Measurements from ENCODE around the gene NXN.

The NXN gene

DNA sequence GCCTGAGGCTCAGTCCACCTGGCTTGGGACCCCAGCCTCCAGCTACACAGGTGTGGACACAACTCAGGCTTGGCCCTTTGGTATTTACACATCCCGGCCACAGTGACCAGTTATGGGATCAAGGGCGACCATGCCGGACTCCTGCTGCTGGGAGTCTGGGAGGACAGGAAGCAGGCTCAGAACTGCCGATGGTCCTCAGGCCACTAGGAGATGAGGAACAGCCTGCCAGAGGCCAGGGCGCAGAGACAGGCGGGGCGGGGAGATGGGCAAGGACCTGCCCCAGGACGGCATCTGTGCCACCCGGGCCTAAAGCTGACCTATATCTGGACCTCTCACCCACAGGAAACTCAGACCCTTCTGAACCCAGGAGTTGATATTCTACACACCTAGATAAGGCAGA lies 12.5 kb downstream of the NXN start:
- Histone ChIP-seq H3K36me3 (ENCODE audit: control insufficient read depth, insufficient read depth, low read length) (peaks cover 27% of the 10 kb centered on the region), H3K9me3 (ENCODE audit: control insufficient read depth, low read length) (no peaks in the 10 kb centered on the region), H3K4me1 (ENCODE audit: control insufficient read depth, insufficient read depth, low read length, poor library complexity, severe bottlenecking) (peaks cover 50% of the 10 kb centered on the region), H3K4me3 (ENCODE audit: extremely low read depth, insufficient read depth, low read length, poor library complexity, severe bottlenecking) (no peak overlapping the region), H3K27ac (ENCODE audit: low read depth, low read length, severe bottlenecking) (no peak overlapping the region)
- 100% methylated on average over 5 to 9 of the region's 9 CpGs for WGBS, 2 experiments (ENCODE audit: insufficient coverage in 2 of 2)

DNA sequence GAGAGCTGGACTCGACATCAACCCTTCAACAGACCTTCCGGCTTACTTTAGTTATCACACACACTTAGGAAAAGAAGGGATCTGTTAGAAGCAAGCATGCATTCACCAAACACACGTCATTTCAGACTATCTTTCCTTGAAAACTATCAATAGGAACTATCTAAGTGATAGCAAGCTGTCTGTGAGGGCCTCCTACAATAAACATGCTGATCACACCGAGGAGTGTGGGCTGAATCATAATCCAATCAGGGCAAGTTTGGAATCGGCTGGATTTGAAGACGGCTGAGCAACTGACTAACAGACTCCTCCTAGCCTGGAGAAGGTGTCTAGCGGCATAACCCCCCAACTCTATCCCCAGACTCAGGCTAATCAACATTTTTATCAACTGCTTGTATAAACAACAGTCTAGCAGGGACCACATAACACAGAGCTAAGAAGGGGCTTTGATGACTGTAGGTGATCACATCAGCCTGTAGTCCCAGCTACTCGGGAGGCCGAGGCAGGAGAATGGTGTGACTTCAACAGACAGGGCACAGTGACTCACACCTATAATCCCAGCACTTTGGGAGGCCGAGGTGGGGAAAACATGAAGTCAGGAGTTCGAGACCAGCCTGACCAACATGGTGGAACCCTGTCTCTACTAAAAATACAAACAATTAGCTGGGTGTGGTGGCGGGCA lies 14.1 kb downstream of the NXN start:
- Histone ChIP-seq H3K27ac (ENCODE audit: low read depth, low read length, severe bottlenecking) (peak overlapping the region; percentile 90), H3K9me3 (ENCODE audit: control insufficient read depth, low read length) (no peaks in the 10 kb centered on the region), H3K4me1 (ENCODE audit: control insufficient read depth, insufficient read depth, low read length, poor library complexity, severe bottlenecking) (peaks cover 47% of the 10 kb centered on the region), H3K4me3 (ENCODE audit: extremely low read depth, insufficient read depth, low read length, poor library complexity, severe bottlenecking) (no peak overlapping the region), H3K36me3 (ENCODE audit: control insufficient read depth, insufficient read depth, low read length) (peaks cover 24% of the 10 kb centered on the region)
- 53 to 63% methylated on average over 7 to 8 of the region's 12 CpGs for WGBS, 2 experiments (ENCODE audit: insufficient coverage in 2 of 2)

DNA sequence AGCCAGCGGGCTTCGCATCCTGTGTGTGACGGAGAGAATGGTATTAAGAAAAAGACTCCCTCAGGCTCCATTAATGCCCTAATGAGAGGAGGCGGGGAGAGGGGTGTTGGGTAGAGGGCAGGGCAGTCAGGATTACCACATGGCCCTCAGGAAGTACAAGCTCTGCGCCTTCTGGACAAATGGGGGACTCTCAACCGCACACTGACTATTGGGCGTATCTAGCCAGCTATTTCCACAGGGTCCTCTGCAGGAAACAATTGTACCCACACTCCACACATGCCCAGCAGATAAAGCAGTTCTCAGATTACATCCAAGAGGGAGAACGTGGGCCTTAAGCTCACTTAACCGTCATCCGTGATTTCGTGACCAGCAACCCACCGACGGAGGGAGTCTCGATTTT lies 14.7 kb downstream of the NXN start:
- peak overlapping the region; percentile 90 for H3K27ac ChIP-seq (ENCODE audit: low read depth, low read length, severe bottlenecking)
- H3K4me3 ChIP-seq (ENCODE audit: extremely low read depth, insufficient read depth, low read length, poor library complexity, severe bottlenecking): no peak overlapping the region
- H3K36me3 ChIP-seq (ENCODE audit: control insufficient read depth, insufficient read depth, low read length): peaks cover 25% of the 10 kb centered on the region
- whole genome bisulfite sequencing, 2 experiments (ENCODE audit: insufficient coverage in 2 of 2): 64 to 83% methylated on average over 7 to 10 of the region's 14 CpGs
- peaks cover 42% of the 10 kb centered on the region for H3K4me1 ChIP-seq (ENCODE audit: control insufficient read depth, insufficient read depth, low read length, poor library complexity, severe bottlenecking)
- H3K9me3 ChIP-seq (ENCODE audit: control insufficient read depth, low read length): no peaks in the 10 kb centered on the region

DNA sequence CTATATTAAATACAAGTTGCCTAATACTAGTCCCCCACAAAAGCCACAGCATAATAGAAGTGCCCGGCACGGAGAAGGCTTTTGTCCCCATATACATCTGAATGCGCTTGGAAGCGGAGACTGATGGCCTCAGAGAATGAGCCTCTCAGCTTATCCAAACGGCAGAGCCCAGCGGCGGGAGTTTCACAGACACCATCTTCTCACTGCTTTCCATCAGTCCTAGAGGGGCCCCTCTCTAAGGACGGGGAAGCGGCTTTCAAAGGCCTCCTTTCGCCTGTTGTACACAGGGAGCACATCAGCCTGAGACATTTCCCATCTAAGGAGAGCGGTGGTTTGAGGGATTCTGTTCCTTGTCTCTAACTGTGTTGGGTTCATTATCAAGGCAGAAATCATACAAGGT lies 16.9 kb downstream of the NXN start:
- Histone ChIP-seq H3K36me3 (ENCODE audit: control insufficient read depth, insufficient read depth, low read length) (peaks cover 20% of the 10 kb centered on the region), H3K4me1 (ENCODE audit: control insufficient read depth, insufficient read depth, low read length, poor library complexity, severe bottlenecking) (peaks cover 49% of the 10 kb centered on the region), H3K4me3 (ENCODE audit: extremely low read depth, insufficient read depth, low read length, poor library complexity, severe bottlenecking) (no peak overlapping the region), H3K9me3 (ENCODE audit: control insufficient read depth, low read length) (no peaks in the 10 kb centered on the region), H3K27ac (ENCODE audit: low read depth, low read length, severe bottlenecking) (peak overlapping the region; percentile 23)
- WGBS, 2 experiments (ENCODE audit: insufficient coverage in 2 of 2): 39 to 61% methylated on average over 5 to 6 of the region's 11 CpGs

DNA sequence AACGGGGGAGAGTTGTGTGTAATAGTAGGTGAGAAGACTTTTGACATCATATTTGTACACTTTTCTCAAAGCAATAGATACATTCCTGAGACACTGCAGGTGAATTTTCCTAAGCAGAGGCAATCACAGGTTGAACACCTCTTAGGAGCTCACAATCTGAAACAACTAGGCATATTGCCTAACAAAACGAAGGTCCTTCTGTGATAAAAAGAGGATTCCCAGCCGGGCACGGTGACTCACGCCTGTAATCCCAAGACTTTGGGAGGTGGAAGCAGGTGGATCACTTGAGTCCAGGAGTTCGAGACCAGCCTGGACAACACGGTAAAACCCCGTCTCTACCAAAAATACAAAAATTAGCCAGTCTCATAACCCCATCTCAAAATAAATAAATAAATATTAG lies 17.4 kb downstream of the NXN start:
- Histone ChIP-seq H3K4me3 (ENCODE audit: extremely low read depth, insufficient read depth, low read length, poor library complexity, severe bottlenecking) (no peak overlapping the region), H3K4me1 (ENCODE audit: control insufficient read depth, insufficient read depth, low read length, poor library complexity, severe bottlenecking) (peaks cover 48% of the 10 kb centered on the region)
- WGBS, 2 experiments (ENCODE audit: insufficient coverage in 2 of 2): 76 to 97% methylated on average over 4 of the region's 8 CpGs

DNA sequence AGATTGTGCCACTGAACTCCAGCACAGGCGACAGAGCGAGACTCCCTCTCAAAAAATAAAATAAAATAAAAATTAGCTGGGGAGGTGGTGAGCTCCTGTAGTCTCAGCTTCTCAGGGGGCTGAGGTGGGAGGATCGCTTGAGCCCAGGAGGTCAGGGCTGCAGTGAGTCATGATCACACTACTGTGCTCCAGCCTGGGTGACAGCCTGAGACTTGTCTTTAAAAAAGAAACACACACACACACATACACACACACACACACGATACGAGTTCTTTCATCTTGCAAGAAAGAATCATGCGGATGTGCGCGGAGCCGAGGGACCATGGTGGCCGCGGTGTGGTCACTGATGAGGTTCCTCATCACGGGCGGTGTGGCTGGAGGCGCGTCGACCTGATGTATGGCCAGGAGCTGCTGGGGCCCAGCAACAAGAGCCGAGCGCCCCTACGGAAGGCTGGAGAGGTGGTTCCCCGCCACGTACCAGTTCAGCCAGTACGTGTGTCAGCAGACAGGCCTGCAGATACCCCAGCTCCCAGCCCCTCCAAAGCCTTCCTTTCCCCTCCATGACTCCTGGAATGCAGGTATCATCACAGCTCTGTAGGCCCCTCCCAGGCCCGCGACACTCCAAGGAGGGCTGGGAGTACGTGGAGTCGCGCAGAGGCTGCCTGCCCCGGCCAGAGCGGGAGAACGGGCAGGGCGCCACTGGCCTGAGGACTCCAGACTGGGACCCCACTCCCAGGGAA lies 20.7 kb downstream of the NXN start:
- Histone ChIP-seq H3K9me3 (ENCODE audit: control insufficient read depth, low read length) (no peaks in the 10 kb centered on the region), H3K4me1 (ENCODE audit: control insufficient read depth, insufficient read depth, low read length, poor library complexity, severe bottlenecking) (peaks cover 32% of the 10 kb centered on the region), H3K4me3 (ENCODE audit: extremely low read depth, insufficient read depth, low read length, poor library complexity, severe bottlenecking) (no peak overlapping the region), H3K27ac (ENCODE audit: low read depth, low read length, severe bottlenecking) (no peak overlapping the region), H3K36me3 (ENCODE audit: control insufficient read depth, insufficient read depth, low read length) (peaks cover 29% of the 10 kb centered on the region)
- 93 to 94% methylated on average over 25 to 28 of the region's 31 CpGs for WGBS, 2 experiments (ENCODE audit: insufficient coverage in 2 of 2)

More for the DNA sequence above, 17.4 kb downstream of the NXN start:
- H3K36me3 ChIP-seq (ENCODE audit: control insufficient read depth, insufficient read depth, low read length): peaks cover 21% of the 10 kb centered on the region
- no peaks in the 10 kb centered on the region for H3K9me3 ChIP-seq (ENCODE audit: control insufficient read depth, low read length)
- no peak overlapping the region for H3K27ac ChIP-seq (ENCODE audit: low read depth, low read length, severe bottlenecking)

DNA sequence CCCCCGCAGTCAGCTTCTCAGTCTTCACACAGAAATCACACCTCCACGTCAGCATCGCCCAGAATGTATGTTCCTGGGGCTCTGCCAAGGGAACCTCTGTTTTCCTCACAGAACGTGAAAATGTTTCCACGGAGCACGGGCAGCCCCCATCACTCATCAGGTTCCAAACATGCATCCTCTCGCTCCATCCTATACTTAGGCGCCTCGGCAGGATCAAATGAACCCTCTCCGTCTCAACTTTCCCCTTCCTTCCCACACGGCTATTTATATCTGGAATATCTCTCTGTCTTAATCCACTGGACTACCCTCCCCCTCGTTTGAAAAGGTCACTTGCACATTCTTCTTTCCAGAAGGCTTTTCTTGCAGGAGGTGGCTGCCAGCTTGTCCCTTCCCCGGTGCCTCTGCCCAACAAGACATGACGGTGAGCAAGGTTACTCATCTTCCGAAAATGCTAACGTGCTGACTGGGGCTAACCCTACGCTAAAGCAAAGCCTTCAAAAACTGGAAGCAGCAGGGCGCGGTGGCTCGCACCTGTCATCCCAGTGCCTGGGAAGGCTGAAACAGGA lies 21.6 kb downstream of the NXN start:
- whole genome bisulfite sequencing, 2 experiments (ENCODE audit: insufficient coverage in 2 of 2): 93 to 94% methylated on average over 20 of the region's 20 CpGs
- Histone ChIP-seq H3K9me3 (ENCODE audit: control insufficient read depth, low read length) (no peaks in the 10 kb centered on the region), H3K36me3 (ENCODE audit: control insufficient read depth, insufficient read depth, low read length) (peaks cover 29% of the 10 kb centered on the region), H3K4me1 (ENCODE audit: control insufficient read depth, insufficient read depth, low read length, poor library complexity, severe bottlenecking) (peaks cover 26% of the 10 kb centered on the region), H3K4me3 (ENCODE audit: extremely low read depth, insufficient read depth, low read length, poor library complexity, severe bottlenecking) (no peak overlapping the region), H3K27ac (ENCODE audit: low read depth, low read length, severe bottlenecking) (no peak overlapping the region)

DNA sequence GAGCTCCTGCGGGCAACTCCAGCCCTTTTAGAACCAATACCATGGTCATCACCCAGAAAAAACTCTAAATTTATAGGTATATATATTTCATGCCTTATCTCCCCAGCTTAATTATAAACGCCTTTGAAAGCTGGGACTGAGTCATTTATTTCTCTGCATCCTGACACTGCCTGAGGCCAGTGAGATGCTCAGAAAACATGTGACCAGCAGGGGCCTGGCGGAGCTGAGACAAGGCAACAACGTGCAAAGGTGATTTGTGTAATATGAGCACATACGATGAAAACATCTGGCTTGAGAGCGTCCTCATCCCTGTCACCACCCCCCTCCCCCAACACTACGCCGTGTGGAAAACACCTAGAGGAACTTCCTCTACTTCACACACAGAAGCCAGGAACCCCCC lies 22.7 kb downstream of the NXN start:
- Histone ChIP-seq H3K4me3 (ENCODE audit: extremely low read depth, insufficient read depth, low read length, poor library complexity, severe bottlenecking) (no peak overlapping the region), H3K27ac (ENCODE audit: low read depth, low read length, severe bottlenecking) (no peak overlapping the region), H3K4me1 (ENCODE audit: control insufficient read depth, insufficient read depth, low read length, poor library complexity, severe bottlenecking) (peaks cover 21% of the 10 kb centered on the region), H3K9me3 (ENCODE audit: control insufficient read depth, low read length) (no peaks in the 10 kb centered on the region), H3K36me3 (ENCODE audit: control insufficient read depth, insufficient read depth, low read length) (peaks cover 30% of the 10 kb centered on the region)
- WGBS, 2 experiments (ENCODE audit: insufficient coverage in 2 of 2): 90% methylated on average over 4 of the region's 8 CpGs; no CpG with 5 or more reads in 1 of the 2 experiments

DNA sequence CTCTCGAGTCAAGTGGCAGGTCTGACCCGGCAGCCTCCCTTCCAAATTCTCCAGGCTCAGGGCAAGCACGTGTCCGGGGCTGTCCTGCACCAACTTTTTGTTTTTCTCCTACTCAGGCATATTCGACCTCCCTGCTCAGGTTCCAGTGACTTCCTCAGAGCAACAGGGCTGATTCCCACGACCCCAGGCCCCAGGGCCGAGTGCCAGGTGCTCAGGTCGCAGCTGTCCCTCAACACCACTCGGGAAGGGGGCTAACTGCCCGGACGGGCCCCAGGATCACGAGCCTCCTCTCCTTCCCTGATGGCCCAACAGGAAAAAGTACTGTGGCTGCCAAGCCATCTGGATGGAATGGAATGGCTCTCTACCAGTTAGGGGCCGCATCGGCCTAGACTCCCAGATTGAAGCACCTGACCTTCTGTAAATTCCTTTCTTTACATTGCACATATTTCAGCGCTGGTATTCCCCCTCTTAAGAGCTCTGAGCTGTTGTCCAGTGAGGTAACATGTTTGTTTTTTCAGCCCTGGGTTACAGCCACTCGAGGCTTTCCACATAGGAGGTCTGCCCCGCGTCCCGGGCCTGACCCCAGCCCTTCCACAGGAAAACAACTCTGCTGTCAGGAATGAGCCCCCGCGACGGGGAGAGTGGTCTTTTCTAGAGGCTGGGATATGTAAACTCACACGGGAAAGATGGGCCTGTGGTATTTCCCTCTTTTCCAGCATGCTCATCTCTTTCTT lies 25.0 kb downstream of the NXN start:
- Histone ChIP-seq H3K36me3 (ENCODE audit: control insufficient read depth, insufficient read depth, low read length) (peaks cover 22% of the 10 kb centered on the region), H3K9me3 (ENCODE audit: control insufficient read depth, low read length) (no peaks in the 10 kb centered on the region), H3K4me3 (ENCODE audit: extremely low read depth, insufficient read depth, low read length, poor library complexity, severe bottlenecking) (no peak overlapping the region), H3K27ac (ENCODE audit: low read depth, low read length, severe bottlenecking) (peak overlapping the region; percentile 87), H3K4me1 (ENCODE audit: control insufficient read depth, insufficient read depth, low read length, poor library complexity, severe bottlenecking) (peaks cover 36% of the 10 kb centered on the region)
- WGBS, 2 experiments (ENCODE audit: insufficient coverage in 2 of 2): 85 to 86% methylated on average over 18 to 20 of the region's 23 CpGs

DNA sequence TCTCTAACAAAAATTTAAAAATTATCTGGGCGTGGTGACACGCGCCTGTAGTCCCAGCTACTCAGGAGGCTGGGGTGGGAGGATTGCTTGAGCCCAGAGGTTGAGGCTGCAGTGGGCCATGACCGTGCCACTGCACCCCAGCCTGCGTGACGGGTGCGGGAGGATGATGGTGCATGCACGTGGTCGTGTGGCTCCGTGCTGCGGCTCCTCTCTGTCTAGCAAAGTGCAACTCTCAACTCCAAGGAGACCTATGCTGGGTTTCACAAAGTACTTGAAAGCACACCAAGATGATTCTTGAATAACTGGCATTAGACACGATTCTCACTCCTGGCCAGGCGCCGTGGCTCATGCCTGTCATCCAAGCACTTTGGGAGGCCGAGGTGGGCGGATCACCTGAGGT lies 25.8 kb downstream of the NXN start:
- Histone ChIP-seq H3K4me1 (ENCODE audit: control insufficient read depth, insufficient read depth, low read length, poor library complexity, severe bottlenecking) (peaks cover 30% of the 10 kb centered on the region), H3K4me3 (ENCODE audit: extremely low read depth, insufficient read depth, low read length, poor library complexity, severe bottlenecking) (no peak overlapping the region), H3K9me3 (ENCODE audit: control insufficient read depth, low read length) (no peaks in the 10 kb centered on the region), H3K27ac (ENCODE audit: low read depth, low read length, severe bottlenecking) (no peak overlapping the region), H3K36me3 (ENCODE audit: control insufficient read depth, insufficient read depth, low read length) (peaks cover 22% of the 10 kb centered on the region)
- WGBS, 2 experiments (ENCODE audit: insufficient coverage in 2 of 2): 97% methylated on average over 16 of the region's 16 CpGs

Measured in mesodermal cell (in vitro differentiated cells).